NCI-H526 (cell line): Measurements from ENCODE around the gene TTC23.

Experiments
- DNase-seq, 2 experiments: peaks; one replicate each; lab custom pipeline; 2025; lab: John Stamatoyannopoulos, UW

Gene TTC23

DNA sequence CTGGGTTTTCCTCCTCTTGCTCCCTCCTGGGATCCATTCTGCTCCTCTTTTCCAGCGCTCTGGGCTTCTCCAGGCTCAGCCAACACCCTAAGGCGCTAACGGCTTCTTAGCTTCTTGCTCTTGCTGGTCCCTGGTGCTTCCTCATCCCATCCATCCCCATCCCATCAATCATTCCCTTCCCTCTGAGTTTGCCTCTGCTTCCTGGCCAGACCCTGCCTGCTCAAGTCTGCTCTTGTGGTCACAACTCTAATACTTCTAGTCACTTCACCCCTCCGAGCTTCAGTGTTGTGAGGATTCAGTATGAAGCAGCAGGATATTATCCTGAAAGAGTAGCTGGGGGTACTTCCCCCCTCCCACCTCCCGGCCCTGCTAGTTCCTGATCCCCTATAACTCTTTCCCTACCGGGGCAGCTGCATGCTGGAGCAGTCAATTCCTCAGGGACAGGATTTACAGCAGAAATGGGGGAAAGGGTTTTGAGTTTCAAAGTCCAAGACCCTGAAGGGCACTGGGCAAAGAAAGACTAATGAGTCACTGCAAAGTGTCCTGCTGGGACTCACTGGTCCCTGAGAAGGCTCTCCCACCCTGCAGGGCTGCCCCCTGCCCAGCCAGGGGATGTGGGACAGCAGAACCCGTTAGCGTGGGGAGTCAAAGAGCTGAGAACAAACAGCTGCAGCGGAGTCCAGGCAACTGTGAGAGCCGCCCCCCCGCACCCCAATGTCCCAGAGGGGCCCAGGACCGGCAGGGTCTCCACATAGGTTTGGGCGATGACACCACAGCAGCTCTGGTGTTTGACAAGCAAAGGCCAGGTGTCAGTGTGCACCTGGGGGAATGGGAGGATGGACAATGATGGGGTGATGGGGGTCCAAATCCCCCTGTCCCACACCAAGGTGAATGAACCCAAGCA lies 146.8 kb downstream of the TTC23 start:
- no peak for DNase-seq

DNA sequence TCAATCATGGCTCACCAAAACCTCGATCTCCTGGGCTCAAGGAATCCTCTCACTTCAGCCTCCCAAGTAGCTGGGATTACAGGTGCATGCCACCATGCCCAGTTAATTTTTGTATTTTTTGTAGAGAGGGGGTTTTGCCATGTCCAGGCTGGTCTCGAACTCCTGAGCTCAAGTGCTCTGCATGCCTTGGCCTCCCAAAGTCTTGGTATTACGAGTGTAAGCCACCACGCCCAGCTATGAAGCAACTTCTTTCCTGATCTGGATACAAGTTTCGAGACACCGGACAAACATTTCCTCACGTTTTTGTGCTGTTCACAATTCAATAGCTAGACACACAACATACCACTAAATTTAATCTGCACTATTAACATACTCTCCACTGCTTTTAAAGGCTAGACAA lies 147.9 kb downstream of the TTC23 start:
- DNase-seq = no peak

- peak; percentile 39 to 90 for DNase-seq
Observed at GRCh38 chr15:99100245-99101173, 148.9 kb downstream of the TTC23 start.

DNA sequence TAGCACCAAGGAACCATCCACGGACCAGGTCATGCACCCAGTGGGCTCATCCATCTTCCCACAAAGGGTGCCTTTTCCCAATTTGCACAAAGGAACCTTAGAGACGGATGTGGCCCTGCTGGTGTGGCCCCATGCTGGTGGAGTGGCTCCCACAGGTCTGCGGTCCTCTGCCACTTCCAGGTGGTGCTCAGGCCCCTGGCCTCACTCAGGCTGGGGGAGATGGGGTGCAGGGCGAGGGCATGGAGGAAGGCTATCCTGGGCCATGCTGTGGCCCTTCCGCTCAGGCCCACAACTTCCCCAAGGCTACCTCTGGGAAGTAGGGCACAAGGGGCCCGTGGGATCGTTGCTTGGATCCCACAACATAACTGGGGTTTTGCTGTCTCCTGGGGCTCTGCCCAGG lies 149.7 kb downstream of the TTC23 start:
- no peak for DNase-seq

DNA sequence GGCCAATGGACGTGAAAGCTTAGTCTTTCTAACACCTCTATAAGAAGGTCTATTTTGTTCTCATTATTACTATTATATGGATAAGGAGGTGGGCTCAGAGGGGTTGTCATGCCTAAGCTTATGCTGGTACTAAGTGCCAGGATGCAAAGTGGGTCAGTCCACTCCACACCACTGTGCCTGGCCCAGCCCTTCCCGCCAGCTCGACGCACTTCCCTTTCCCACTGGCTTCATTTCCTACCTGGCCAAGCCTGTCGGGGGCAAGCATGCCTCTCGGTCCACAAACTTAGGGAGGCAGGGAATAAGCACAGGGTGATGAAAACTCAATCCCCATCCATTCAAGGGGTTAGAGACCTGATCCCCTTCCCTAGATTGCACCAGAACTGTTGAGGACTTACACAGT lies 150.4 kb downstream of the TTC23 start:
- no peak for DNase-seq

- DNase-seq = no peak
Observed at GRCh38 chr15:99098426-99098825, 151.0 kb downstream of the TTC23 start.

GRCh38 chr15:99097441-99098410 lies 151.7 kb downstream of the TTC23 start:
- no peak for DNase-seq

DNA sequence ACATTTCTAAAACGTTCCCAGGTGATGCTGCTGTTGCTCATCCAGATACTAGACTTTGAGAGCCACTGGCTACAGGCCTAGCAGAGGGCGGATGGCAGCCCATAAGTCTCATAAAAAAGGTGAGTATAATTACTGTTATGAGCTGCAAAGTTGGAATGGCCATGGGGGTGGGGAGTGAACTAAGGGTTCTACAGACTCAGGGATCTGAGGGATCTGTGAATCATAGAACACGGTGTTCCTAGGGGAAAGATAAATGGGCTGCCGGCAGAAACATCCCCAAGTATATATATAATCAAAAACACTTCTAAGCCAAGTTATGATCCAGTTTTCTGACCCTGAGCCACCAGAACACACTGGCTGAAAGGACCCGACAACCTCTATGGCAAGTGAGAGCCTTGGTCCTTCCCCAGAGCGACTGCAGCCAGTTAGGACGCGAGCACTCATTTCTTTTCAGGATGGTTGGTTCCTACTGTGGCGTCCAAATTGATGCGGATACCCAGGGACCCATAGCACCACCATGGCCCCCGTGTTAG lies 152.4 kb downstream of the TTC23 start:
- no peak for DNase-seq

DNA sequence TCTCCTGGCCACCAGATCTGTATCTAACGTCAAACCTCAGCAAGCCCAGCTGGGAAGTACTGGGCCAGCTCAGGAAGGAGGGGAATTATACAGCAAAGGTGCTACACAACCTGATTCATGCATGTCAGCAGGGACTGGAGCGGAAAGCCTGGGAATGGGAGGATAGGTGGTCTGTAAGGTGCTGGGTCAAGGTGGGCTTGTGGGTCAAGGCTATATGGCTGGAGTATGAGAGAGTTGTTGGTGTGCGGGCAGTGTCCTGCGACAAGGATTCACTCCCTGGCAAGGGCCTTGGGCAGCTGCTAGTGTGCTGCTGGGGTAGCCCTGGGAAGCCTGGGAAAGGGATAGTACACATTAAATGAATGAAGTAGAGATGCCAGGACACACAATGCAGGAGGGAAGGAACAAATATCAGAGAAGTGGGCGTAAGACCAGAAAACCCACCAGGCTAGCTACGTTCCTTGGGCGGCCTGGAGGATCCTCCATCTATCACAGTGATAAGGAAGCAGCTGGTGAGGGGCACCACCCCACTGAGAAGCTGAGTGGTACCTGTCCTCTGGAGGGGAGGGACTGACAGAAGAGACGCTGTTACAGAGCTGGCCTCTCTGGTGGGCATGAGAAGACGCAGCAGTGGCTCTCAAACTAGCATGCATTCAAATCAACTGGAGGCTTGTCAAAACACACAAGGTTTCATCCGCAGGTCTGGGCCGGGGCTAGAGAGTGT lies 153.0 kb downstream of the TTC23 start:
- no peak for DNase-seq

DNA sequence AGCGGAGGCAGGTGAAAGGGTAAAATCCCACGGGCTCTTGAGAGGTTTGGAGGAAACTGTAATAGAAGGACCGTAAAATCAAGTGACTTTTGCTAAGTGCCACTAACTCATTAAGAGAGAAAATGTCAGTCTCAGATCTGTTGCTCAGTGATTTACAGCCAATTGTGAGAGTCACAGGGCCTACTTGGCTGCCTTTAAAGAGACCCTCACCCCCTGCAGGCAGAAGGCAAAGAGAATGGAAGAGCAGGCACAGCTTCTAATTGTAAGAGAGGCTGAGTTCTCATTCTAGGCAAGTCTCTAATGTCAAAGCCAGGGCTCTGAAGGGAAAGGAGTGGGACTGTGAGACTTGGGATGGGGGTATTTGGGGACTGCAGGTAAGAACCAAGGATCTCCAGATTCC lies 153.8 kb downstream of the TTC23 start:
- no peak for DNase-seq

DNA sequence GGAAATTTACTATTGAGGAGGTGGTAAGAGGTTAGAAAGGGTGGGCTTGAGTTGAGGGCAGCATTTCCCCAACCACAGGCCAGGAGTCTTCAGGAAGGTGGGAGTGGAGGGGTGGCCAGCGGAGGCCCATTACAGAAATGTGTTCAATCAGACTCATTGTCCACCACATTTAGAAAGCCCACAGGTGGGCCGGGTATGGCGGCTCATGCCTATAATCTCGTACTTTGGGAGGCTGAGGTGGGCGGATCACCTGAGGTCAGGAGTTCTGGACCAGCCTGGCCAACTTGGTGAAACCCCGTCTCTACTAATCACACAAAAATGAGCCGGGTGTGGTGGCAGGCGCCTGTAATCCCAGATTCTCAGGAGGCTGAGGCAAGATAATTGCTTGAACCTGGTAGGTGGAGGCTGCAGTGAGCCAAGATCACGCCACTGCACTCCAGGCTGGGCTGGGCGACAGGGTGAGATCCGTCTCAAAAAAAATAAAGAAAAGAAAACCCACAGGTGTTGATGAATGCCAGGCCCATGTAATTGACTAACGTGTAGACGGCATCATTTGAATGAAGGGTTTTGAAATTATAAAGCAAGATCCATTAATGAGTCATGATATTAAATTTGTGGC lies 156.7 kb downstream of the TTC23 start:
- DNase-seq = no peak

- no peak for DNase-seq
Observed at GRCh38 chr15:99090938-99091337, 158.4 kb downstream of the TTC23 start.

GRCh38 chr15:99090011-99090699 lies 159.2 kb downstream of the TTC23 start:
- peak; percentile 23 to 52 for DNase-seq

DNA sequence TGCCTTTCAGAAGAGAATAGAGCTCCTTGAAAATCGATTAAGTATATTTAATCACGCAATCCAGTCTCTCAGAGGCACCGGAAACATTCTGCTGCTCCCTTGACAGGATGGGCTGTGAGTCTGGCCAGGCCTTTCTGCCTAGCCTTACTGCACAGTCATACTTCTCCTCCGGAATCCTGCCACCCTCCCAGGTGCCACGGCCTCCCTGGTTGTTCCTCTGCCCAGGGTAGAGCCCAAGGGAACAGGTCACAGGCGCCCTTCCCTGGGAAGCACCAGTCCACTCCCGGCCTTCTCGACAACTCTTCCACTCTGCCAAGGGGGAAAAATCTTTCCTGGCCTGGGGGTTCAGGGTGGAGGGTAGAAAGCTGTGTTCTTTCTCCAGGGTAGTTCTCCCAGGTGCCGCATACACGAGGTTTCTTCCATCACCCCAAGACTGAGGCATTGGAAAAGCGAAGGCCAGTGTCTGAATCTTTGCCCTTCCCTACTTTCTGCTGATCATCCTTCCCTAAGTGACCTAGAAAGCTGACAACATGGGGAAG lies 161.9 kb downstream of the TTC23 start:
- no peak for DNase-seq

DNA sequence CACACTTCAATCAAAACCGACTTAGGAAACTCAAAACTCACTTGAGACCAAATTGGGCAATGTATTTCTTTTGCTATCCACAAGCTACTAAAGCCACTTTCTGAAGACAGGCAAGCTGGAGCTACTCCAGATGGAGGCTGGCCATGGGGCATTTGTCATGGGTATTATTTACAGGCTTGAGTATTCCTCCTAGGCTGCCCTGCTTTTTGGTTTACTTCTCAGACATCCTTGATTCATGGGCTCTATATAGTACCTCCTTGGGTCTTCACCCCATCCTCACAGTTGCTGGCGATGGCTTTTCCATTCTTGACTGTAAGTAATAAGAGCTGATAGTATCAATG lies 163.1 kb downstream of the TTC23 start:
- DNase-seq = no peak
